ENCODE data around the gene AGPAT4.

GRCh38 chr6:161117942-161118341 lies 155.9 kb downstream of the AGPAT4 start:
- TF ChIP-seq CTCF (IDR thresholded peaks at IDR 0.05; ENCODE audit: low read length) = no peak
- no peak for TF ChIP-seq EZH2 (optimal IDR thresholded peaks at IDR 0.05; ENCODE audit: low read depth, low read length)
